B cell (primary cell): ENCODE measurements around the gene ARHGEF17. TPM values are rescaled to one million over a fixed set of nuclear protein-coding genes. Genes with fewer than 3 reads are reported as not detected.

Experiments
- ATAC-seq: fragments of 200-7000 bp; cut with Tn5 transposase; one replicate; pipeline ENCODE4 v1.10.0; 2021; ENCODE audit warnings: low read depth, mild to moderate bottlenecking, moderate number of reproducible peaks, moderate library complexity
- CTCF ChIA-PET: fragments of 350-600 bp; sonication (Branson Sonifier 250); formaldehyde crosslinking; loops from one replicate; lab custom pipeline; 2021; ENCODE audit warnings: antibody characterized with exemption, inconsistent platforms; lab: Charles Lee
- POLR2A ChIA-PET: fragments of 350-600 bp; sonication (Branson Sonifier 250); formaldehyde crosslinking; loops from one replicate; lab custom pipeline; 2021; ENCODE audit warnings: antibody characterized with exemption; lab: Charles Lee
- DNase-seq: peaks from one replicate; pipeline ENCODE4 v3.0.0; 2013
- H2AFZ ChIP-seq: 2 replicates; pipeline ENCODE4 v1.6.1; 2012; ENCODE audit warnings: mild to moderate bottlenecking, low read depth, low read length; ENCODE audit not compliant: insufficient read depth, poor library complexity, severe bottlenecking
- H3K27ac ChIP-seq, 2 donors: 1 replicate in 1 of 2; 2 replicates in 1 of 2; pipeline ENCODE4 v1.5.1; 2012 to 2013; ENCODE audit warnings: low read length in 2 of 2, mild to moderate bottlenecking in 2 of 2, moderate library complexity in 1 of 2
- H3K27me3 ChIP-seq, 4 experiments: fragments of 200-600 bp in 1 of 4; sonication (generic) in 1 of 4; replicated peaks in 1 of 4; 1 replicate in 2 of 4; 2 replicates in 2 of 4; pipeline versions ENCODE4 v1.6.1 to v1.7.0; 2013 to 2016; ENCODE audit warnings: low read length in 3 of 4, mild to moderate bottlenecking in 2 of 4, mixed read lengths in 1 of 4, moderate library complexity in 1 of 4; ENCODE audit not compliant: insufficient read depth in 4 of 4, control insufficient read depth in 3 of 4; ENCODE audit errors: control extremely low read depth in 1 of 4
- H3K36me3 ChIP-seq, 2 experiments: replicated peaks in 1 of 2; 1 replicate in 1 of 2; 2 replicates in 1 of 2; pipeline versions ENCODE4 v1.6.1 to v1.7.1; 2013; ENCODE audit warnings: low read length in 1 of 2; ENCODE audit not compliant: insufficient read depth in 2 of 2, control insufficient read depth in 1 of 2; ENCODE audit errors: control extremely low read depth in 1 of 2, extremely low read depth in 1 of 2
- H3K4me1 ChIP-seq, 2 donors: fragments of 200-600 bp in 1 of 2; sonication (generic) in 1 of 2; 1 replicate in 1 of 2; 2 replicates in 1 of 2; pipeline versions ENCODE4 v1.5.1 to v1.6.1; 2013 to 2017; ENCODE audit warnings: low read length in 2 of 2; ENCODE audit not compliant: control insufficient read depth in 2 of 2, insufficient read depth in 2 of 2
- H3K4me2 ChIP-seq: replicated peaks from 2 replicates; pipeline ENCODE3; 2012; ENCODE audit warnings: mild to moderate bottlenecking, low read depth, low read length; ENCODE audit not compliant: poor library complexity, severe bottlenecking
- H3K4me3 ChIP-seq, 5 experiments: fragments of 200-600 bp in 1 of 5; sonication (generic) in 1 of 5; 1 replicate in 3 of 5; 2 replicates in 2 of 5; pipeline versions ENCODE4 v1.5.1 to v1.7.0; 2011 to 2016; ENCODE audit warnings: low read length in 4 of 5, mild to moderate bottlenecking in 4 of 5, low read depth in 2 of 5, control low read depth in 1 of 5, moderate library complexity in 1 of 5; ENCODE audit not compliant: insufficient read depth in 1 of 5; ENCODE audit errors: control extremely low read depth in 1 of 5, extremely low read depth in 1 of 5
- H3K79me2 ChIP-seq: fragments of 200-600 bp; sonication (generic); one replicate; pipeline ENCODE4 v1.6.0; 2016; ENCODE audit warnings: low read length; ENCODE audit not compliant: control insufficient read depth, insufficient read depth
- H3K9ac ChIP-seq: fragments of 200-600 bp; sonication (generic); 2 replicates; pipeline ENCODE4 v1.6.1; 2017; ENCODE audit warnings: mild to moderate bottlenecking, low read length, moderate library complexity
- H3K9me3 ChIP-seq, 3 donors: one replicate each; pipeline versions ENCODE4 v1.6.1 to v1.7.1; 2013; ENCODE audit warnings: low read length in 2 of 3; ENCODE audit not compliant: control insufficient read depth in 2 of 3, insufficient read depth in 1 of 3; ENCODE audit errors: control extremely low read depth in 1 of 3
- H4K20me1 ChIP-seq: 2 replicates; pipeline ENCODE4 v1.6.0; 2012; ENCODE audit warnings: mild to moderate bottlenecking, low read length; ENCODE audit not compliant: insufficient read depth, control insufficient read depth, poor library complexity, severe bottlenecking
- H3K27ac Mint-ChIP-seq: one replicate; pipeline ENCODE4 v1.8.0; 2021; ENCODE audit warnings: mixed read lengths
- H3K27me3 Mint-ChIP-seq: one replicate; pipeline ENCODE4 v1.8.0; 2021; ENCODE audit warnings: mixed read lengths
- H3K4me1 Mint-ChIP-seq: one replicate; pipeline ENCODE4 v1.8.0; 2021; ENCODE audit warnings: mixed read lengths
- H3K4me3 Mint-ChIP-seq: one replicate; pipeline ENCODE4 v1.8.0; 2021; ENCODE audit warnings: mixed read lengths
- H3K9me3 Mint-ChIP-seq: one replicate; pipeline ENCODE4 v1.8.0; 2022; ENCODE audit warnings: mixed read lengths; ENCODE audit not compliant: insufficient read depth
- CTCF ChIP-seq: fragments of 200-600 bp; IDR thresholded peaks from one replicate; pipeline ENCODE4 v1.8.0; 2022; ENCODE audit warnings: antibody characterized with exemption, mild to moderate bottlenecking
- EZH2 ChIP-seq: IDR thresholded peaks from 2 replicates; pipeline ENCODE4 v1.6.1; 2012; ENCODE audit warnings: borderline replicate concordance, low read depth, mild to moderate bottlenecking, moderate library complexity, low read length; ENCODE audit not compliant: insufficient read depth, poor library complexity, severe bottlenecking
- WGBS: methylation state at CpG from one replicate; pipeline ENCODE4 v1.1.5; 2013; ENCODE audit warnings: missing lambda C conversion rate; ENCODE audit not compliant: insufficient coverage; 5-methylcytosine and 5-hydroxymethylcytosine counted together
- intact Hi-C: fragments of 100-400 bp; cut with micrococcal nuclease; formaldehyde crosslinking; loops from one replicate; pipeline ENCODE4 v1.10.0; 2022
- polyA plus RNA-seq: library from polyadenylated mRNA; depleted of rRNA; stranded (reverse); fragments of >200 nt; gene quantifications from 2 replicates; pipeline ENCODE4 v1.2.3, GENCODE V29; 2012
- total RNA-seq, 2 donors: library from RNA; stranded (reverse); fragments of 120-200 nt in 1 of 2; gene quantifications; 1 replicate in 1 of 2; 2 replicates in 1 of 2; pipeline versions ENCODE4 v1.2.3 to v1.2.4, GENCODE V29; 2013 to 2022

Gene ARHGEF17
- total and polyA plus RNA-seq, 2 donors (not counting 1 experiment from before 2014, with no cell fraction given): 0.05 TPM; not detected in 1

- Mint-ChIP-seq H3K27ac (peak overlapping the region; percentile 99), H3K9me3 (no peaks in the 10 kb centered on the region), H3K27me3 (no peaks in the 10 kb centered on the region), H3K4me3 (peak overlapping the region; percentile 100), H3K4me1 (peaks cover 92% of the 10 kb centered on the region)
- 88% methylated on average over 3 of the region's 4 CpGs for WGBS
- Histone ChIP-seq H4K20me1 (peaks cover 51% of the 10 kb centered on the region), H3K27ac (peak overlapping the region; percentile 98), H3K79me2 (peaks cover 89% of the 10 kb centered on the region), H3K9me3 (no peaks in the 10 kb centered on the region), H3K4me1 (peaks cover 86 to 91% of the 10 kb centered on the region in 2 donors), H3K36me3 (peaks cover 0 to 27% of the 10 kb centered on the region in 2 experiments), H2AFZ (no peak overlapping the region), H3K27me3 (no peaks in the 10 kb centered on the region), H3K4me3 (peak overlapping the region in 1 of 5 experiments; percentile 19), H3K4me2 (peak overlapping the region; percentile 89), H3K9ac (peak overlapping the region; percentile 42)
- intact Hi-C loops: loop anchor here (5.0 kb wide), 2 partner anchors 94 to 229 kb away; no protein-coding TSS in a partner anchor
- CTCF ChIA-PET: interaction anchor here (13.9 kb wide), 1 partner anchor 12 kb away, joined by 311 read pairs; the partner anchor contains the start of gene RELT
- ATAC-seq: no peak
- no peak for DNase-seq
- TF ChIP-seq CTCF (no peak), EZH2 (no peak)
- POLR2A ChIA-PET: no interaction called here
These were observed 72.9 kb downstream of the ARHGEF17 start for GRCh38 chr11:73380897-73381410.

- peak overlapping the region; percentile 98 for H3K27ac ChIP-seq
- peaks cover 49% of the 10 kb centered on the region for H4K20me1 ChIP-seq
- no peaks in the 10 kb centered on the region for H3K9me3 ChIP-seq
- 21% methylated on average over 5 of the region's 6 CpGs for WGBS
- peaks cover 92 to 96% of the 10 kb centered on the region in 2 donors for H3K4me1 ChIP-seq
- no peaks in the 10 kb centered on the region for H3K27me3 ChIP-seq
- ChIA-PET CTCF (interaction anchor here (13.9 kb wide), 1 partner anchor 13 kb away, joined by 311 read pairs; the partner anchor contains the start of gene RELT), POLR2A (interaction anchor here (0.5 to 2.2 kb wide), 3 partner anchors 21 to 578 kb away, joined by 4 to 6 read pairs (median 5); no protein-coding TSS in a partner anchor)
- Mint-ChIP-seq H3K4me1 (peaks cover 97% of the 10 kb centered on the region), H3K27ac (peak overlapping the region; percentile 99), H3K9me3 (no peaks in the 10 kb centered on the region), H3K27me3 (no peaks in the 10 kb centered on the region), H3K4me3 (peak overlapping the region; percentile 100)
- peaks cover 0 to 27% of the 10 kb centered on the region in 2 experiments for H3K36me3 ChIP-seq
- peak overlapping the region; percentile 42 for H3K9ac ChIP-seq
- TF ChIP-seq CTCF: no peak
- TF ChIP-seq EZH2: no peak
- no peak overlapping the region for H2AFZ ChIP-seq
- peaks cover 91% of the 10 kb centered on the region for H3K79me2 ChIP-seq
- no peak for ATAC-seq
- peak overlapping the region in 2 of 5 experiments; percentile 15 to 19 for H3K4me3 ChIP-seq
- peak overlapping the region; percentile 89 for H3K4me2 ChIP-seq
- peak; percentile 36 for DNase-seq
- intact Hi-C loops: loop anchor here (5.0 kb wide), 2 partner anchors 94 to 229 kb away; no protein-coding TSS in a partner anchor
These were observed 73.5 kb downstream of the ARHGEF17 start for GRCh38 chr11:73381589-73381988.
